Esophagus squamous epithelium (tissue), 5 donors: ENCODE data around the gene FAM227B. TPM values are rescaled to one million over a fixed set of nuclear protein-coding genes. Genes with fewer than 3 reads are reported as not detected.
"Not testable (repeated sequence)": the region's sequence is repeated elsewhere in the genome, so short reads cannot be mapped to it uniquely, and the experiment has no call there.

Experiments
- DNase-seq: peaks from one replicate; lab custom pipeline; 2025; lab: John Stamatoyannopoulos, UW
- H3K27ac ChIP-seq, 4 donors: fragments of 200-600 bp; sonication (generic); one replicate each; pipeline ENCODE4 v1.5.1; 2016 to 2019; ENCODE audit warnings: mild to moderate bottlenecking in 1 of 4
- H3K27me3 ChIP-seq, 4 donors: fragments of 200-600 bp; sonication (generic); 1 replicate in 3 of 4; 2 replicates in 1 of 4; pipeline versions ENCODE4 v1.5.1 to v1.6.0; 2017 to 2021; ENCODE audit warnings: antibody characterized with exemption in 1 of 4
- H3K36me3 ChIP-seq, 3 donors: fragments of 200-600 bp; sonication (generic); one replicate each; pipeline ENCODE4 v1.5.1; 2016 to 2019
- H3K4me1 ChIP-seq, 3 donors: fragments of 200-600 bp; sonication (generic); one replicate each; pipeline ENCODE4 v1.5.1; 2017 to 2019
- H3K4me3 ChIP-seq, 4 donors: fragments of 200-600 bp; sonication (generic); 1 replicate in 3 of 4; 2 replicates in 1 of 4; pipeline ENCODE4 v1.5.1; 2016 to 2019; ENCODE audit warnings: mild to moderate bottlenecking in 2 of 4, moderate library complexity in 1 of 4
- H3K9me3 ChIP-seq, 3 donors: fragments of 200-600 bp; sonication (generic); one replicate each; pipeline ENCODE4 v1.5.1; 2016 to 2019
- POLR2A ChIP-seq, 4 donors: fragments of 450-650 bp; IDR thresholded peaks; one replicate each; pipeline ENCODE4 v1.6.1; 2017; ENCODE audit warnings: antibody characterized with exemption in 4 of 4, mild to moderate bottlenecking in 4 of 4, moderate library complexity in 3 of 4
- WGBS, 2 donors: methylation state at CpG; one replicate each; pipeline ENCODE4 v1.1.5; 2018; 5-methylcytosine and 5-hydroxymethylcytosine counted together
- intact Hi-C: fragments of 100-400 bp; cut with DNase I; formaldehyde crosslinking; loops from one replicate; pipeline ENCODE4 v1.15.0; 2022
- total RNA-seq, 4 donors: library from RNA; depleted of rRNA; stranded (reverse); fragments of >200 nt; gene quantifications; one replicate each; pipeline ENCODE4 v1.1.0, GENCODE V29; 2016
- TF ChIP-seq, protein P1 (sequence below), 6 experiments: fragments of 450-650 bp in 4 of 6; fragments of 200-600 bp in 2 of 6; sonication (generic) in 2 of 6; IDR thresholded peaks; one replicate each; pipeline ENCODE4 v1.5.1; 2016 to 2019; ENCODE audit warnings: antibody characterized with exemption in 6 of 6, mild to moderate bottlenecking in 4 of 6, moderate library complexity in 4 of 6
- donor health status: DM: yes; HTN: yes; CAD: no.

Gene FAM227B
- total RNA-seq, 4 donors from 2014 or later: 0.80 to 4.4 (median 1.6) TPM

DNA sequence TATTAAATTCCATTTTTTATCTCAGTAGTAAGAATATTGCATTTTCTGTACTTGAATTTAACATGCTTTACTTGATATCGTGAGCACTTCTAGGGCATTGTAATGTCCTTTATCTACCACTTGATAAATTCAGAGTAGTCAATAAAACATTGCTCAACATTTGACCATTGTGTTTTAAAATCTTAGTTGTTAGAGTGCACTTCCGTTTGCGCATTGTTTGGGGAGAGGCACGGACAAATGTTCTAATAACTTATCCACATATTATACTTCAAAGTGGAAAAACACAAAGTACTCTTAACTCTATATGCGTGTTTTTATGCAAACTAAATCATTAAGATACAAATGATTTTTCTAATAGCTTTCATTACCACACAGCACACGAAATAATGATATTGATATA, 419 bp downstream of the FAM227B start:
- intact Hi-C loops: no loop called here
- peak overlapping the region; percentile 88 to 96 (median 94) for H3K27ac ChIP-seq
- H3K4me1 ChIP-seq: peaks cover 4 to 29% (median 9%) of the 10 kb centered on the region in 3 donors
- H3K4me3 ChIP-seq: peak overlapping the region; percentile 77 to 90 (median 86)
- H3K27me3 ChIP-seq: no peaks in the 10 kb centered on the region
- H3K9me3 ChIP-seq: peaks cover 0 to 5% (median 0%) of the 10 kb centered on the region in 3 donors
- TF ChIP-seq, protein P1, sequence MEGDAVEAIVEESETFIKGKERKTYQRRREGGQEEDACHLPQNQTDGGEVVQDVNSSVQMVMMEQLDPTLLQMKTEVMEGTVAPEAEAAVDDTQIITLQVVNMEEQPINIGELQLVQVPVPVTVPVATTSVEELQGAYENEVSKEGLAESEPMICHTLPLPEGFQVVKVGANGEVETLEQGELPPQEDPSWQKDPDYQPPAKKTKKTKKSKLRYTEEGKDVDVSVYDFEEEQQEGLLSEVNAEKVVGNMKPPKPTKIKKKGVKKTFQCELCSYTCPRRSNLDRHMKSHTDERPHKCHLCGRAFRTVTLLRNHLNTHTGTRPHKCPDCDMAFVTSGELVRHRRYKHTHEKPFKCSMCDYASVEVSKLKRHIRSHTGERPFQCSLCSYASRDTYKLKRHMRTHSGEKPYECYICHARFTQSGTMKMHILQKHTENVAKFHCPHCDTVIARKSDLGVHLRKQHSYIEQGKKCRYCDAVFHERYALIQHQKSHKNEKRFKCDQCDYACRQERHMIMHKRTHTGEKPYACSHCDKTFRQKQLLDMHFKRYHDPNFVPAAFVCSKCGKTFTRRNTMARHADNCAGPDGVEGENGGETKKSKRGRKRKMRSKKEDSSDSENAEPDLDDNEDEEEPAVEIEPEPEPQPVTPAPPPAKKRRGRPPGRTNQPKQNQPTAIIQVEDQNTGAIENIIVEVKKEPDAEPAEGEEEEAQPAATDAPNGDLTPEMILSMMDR (IDR thresholded peaks at IDR 0.05): peak in 4 of 6 experiments; percentile 16 to 51 (median 27)
- TF ChIP-seq POLR2A (IDR thresholded peaks at IDR 0.05): no peak
- H3K36me3 ChIP-seq: peaks cover 0 to 7% (median 0%) of the 10 kb centered on the region in 3 donors
- DNase-seq: no peak
- 1 to 2% methylated on average over 6 of the region's 6 CpGs for WGBS, 2 donors

DNA sequence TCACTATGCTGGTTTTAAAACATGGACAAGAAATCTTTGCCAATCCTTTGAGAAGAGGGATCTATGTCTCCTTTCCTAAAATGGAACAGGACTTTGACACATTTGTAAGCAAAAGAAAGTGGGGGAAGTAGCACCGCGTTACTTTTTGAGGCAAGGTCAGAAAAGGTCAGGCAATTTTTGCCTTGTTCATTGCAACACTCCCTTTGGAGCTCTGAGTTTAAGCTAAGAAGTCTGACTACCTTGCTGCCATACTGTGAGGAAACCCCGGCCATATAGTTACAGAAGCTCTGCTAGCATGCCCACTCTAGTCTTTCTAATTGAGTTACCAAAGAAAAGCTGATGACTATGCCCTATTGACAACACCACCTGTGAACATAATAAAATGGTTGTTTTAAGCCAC, 1.4 kb downstream of the FAM227B start:
- intact Hi-C loops: no loop called here
- H3K27me3 ChIP-seq: no peaks in the 10 kb centered on the region
- peaks cover 0 to 5% (median 0%) of the 10 kb centered on the region in 3 donors for H3K9me3 ChIP-seq
- 78 to 85% methylated on average over 3 of the region's 3 CpGs for WGBS, 2 donors
- DNase-seq: no peak
- H3K4me1 ChIP-seq: peaks cover 4 to 29% (median 9%) of the 10 kb centered on the region in 3 donors
- H3K4me3 ChIP-seq: no peak overlapping the region
- peak overlapping the region in 2 of 4 donors; percentile 95 to 96 for H3K27ac ChIP-seq
- TF ChIP-seq POLR2A (IDR thresholded peaks at IDR 0.05): no peak
- TF ChIP-seq, protein P1 (IDR thresholded peaks at IDR 0.05): no peak
- no peaks in the 10 kb centered on the region for H3K36me3 ChIP-seq

DNA sequence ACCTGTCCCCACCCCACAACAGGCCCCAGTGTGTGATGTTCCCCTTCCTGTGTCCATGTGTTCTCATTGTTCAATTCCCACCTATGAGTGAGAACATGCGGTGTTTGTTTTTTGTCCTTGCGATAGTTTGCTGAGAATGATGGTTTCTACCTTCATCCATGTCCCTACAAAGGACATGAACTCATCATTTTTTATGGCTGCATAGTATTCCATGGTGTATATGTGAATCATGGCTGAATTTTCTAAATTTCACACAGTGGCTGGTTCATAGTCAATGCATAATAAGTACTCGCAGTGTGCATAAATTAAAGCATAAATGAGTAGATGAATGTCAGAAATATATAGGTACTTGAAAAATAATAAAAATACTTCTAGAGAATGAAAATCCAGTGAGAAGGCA, 8.4 kb downstream of the FAM227B start:
- DNase-seq, H3K27me3 ChIP-seq, H3K36me3 ChIP-seq, H3K4me1 ChIP-seq, H3K27ac ChIP-seq, H3K9me3 ChIP-seq, intact Hi-C loops, H3K4me3 ChIP-seq: not testable (repeated sequence)
- WGBS, 2 donors: 96 to 97% methylated on average over 3 of the region's 3 CpGs

DNA sequence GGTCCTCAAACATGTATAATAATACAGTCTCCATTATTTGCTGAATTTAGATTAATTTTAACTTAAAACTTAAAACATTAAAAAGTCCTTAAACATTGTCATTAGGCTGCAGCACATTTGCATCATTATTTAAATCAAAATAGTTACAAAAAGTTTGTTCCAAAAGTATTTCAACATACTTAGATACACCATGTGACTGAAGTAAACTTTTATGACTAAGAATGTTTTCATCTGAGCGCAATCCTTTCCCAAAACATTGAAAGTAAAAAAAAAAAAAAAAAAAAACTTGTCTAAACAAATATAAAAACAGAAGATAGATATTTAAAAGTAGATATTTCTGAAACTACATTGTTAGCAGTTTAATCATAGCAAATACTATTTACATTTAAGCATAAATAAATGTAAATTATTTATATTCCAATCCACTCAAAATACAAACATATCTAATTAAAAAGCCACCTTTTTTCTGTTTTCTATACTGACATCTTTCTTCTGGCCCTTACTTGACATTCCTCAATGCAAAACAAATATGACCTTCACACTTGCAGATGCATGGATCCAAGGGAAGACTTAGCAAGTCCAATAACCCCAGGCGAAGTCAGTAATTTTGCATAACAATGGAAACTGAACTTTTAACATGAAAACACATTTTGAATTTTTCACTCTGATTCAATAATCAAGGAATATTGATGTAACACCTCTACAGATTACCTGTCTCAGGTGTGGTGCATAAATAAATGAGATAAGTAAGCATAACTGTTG, 10.3 kb downstream of the FAM227B start:
- Histone ChIP-seq H3K36me3 (no peaks in the 10 kb centered on the region), H3K4me1 (no peaks in the 10 kb centered on the region), H3K4me3 (no peak overlapping the region), H3K27ac (no peak overlapping the region), H3K27me3 (no peaks in the 10 kb centered on the region), H3K9me3 (peaks cover 0 to 5% (median 0%) of the 10 kb centered on the region in 3 donors)
- DNase-seq: no peak
- TF ChIP-seq POLR2A (IDR thresholded peaks at IDR 0.05): no peak
- TF ChIP-seq, protein P1 (IDR thresholded peaks at IDR 0.05): no peak
- intact Hi-C loops: no loop called here
- WGBS, 2 donors: 61 to 83% methylated on average over 2 of the region's 2 CpGs

DNA sequence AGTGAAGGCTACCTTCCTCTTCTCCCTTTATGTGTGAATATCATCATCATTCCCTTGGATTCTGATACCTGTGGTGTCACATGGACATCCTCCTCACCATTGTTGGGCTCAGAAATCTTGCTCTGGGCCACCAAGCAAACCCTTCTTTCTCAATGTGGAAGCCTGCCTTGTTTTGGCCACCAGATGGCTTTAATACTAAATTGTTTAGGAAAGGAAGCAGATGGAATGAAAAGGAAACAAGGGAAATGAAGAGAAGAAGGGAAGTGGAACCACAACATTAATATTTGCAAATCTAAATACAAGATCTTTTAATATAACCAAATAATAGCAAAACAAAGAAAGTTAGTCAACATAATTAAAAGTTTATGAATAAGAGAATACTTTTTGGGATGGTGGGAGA, 14.0 kb downstream of the FAM227B start:
- intact Hi-C loops: no loop called here
- H3K4me1 ChIP-seq: no peaks in the 10 kb centered on the region
- H3K27ac ChIP-seq: no peak overlapping the region
- H3K9me3 ChIP-seq: peaks cover 0 to 3% (median 0%) of the 10 kb centered on the region in 3 donors
- TF ChIP-seq POLR2A (IDR thresholded peaks at IDR 0.05): no peak
- TF ChIP-seq, protein P1 (IDR thresholded peaks at IDR 0.05): no peak
- no peak for DNase-seq
- no peak overlapping the region for H3K4me3 ChIP-seq
- H3K27me3 ChIP-seq: no peaks in the 10 kb centered on the region
- no peaks in the 10 kb centered on the region for H3K36me3 ChIP-seq
